Neutrophil (primary cell): Measurements from ENCODE around the gene TRIL.
A peak's percentile ranks its signal among the peaks of the same experiment; 100 is the strongest.

Source experiments
- H3K27ac ChIP-seq: fragments of 200-600 bp; sonication (generic); 2 replicates; pipeline ENCODE4 v1.5.1; 2016; ENCODE audit warnings: mild to moderate bottlenecking, moderate library complexity
- H3K27me3 ChIP-seq: fragments of 200-600 bp; sonication (generic); 2 replicates; pipeline ENCODE4 v1.6.0; 2016; ENCODE audit warnings: mild to moderate bottlenecking
- H3K36me3 ChIP-seq: fragments of 200-600 bp; sonication (generic); 2 replicates; pipeline ENCODE4 v1.5.1; 2017
- H3K4me1 ChIP-seq, 2 experiments: fragments of 200-600 bp in 1 of 2; sonication (generic) in 1 of 2; 1 replicate in 1 of 2; 2 replicates in 1 of 2; pipeline versions ENCODE4 v1.5.1 to v1.6.1; 2013 to 2016; ENCODE audit warnings: low read depth in 1 of 2, low read length in 1 of 2, mild to moderate bottlenecking in 1 of 2, moderate library complexity in 1 of 2; ENCODE audit not compliant: control insufficient read depth in 1 of 2, insufficient read depth in 1 of 2
- H3K4me3 ChIP-seq, 2 experiments: fragments of 200-600 bp in 1 of 2; sonication (generic) in 1 of 2; 1 replicate in 1 of 2; 2 replicates in 1 of 2; pipeline ENCODE4 v1.5.1; 2013 to 2016; ENCODE audit warnings: low read depth in 1 of 2, low read length in 1 of 2, mild to moderate bottlenecking in 1 of 2, moderate library complexity in 1 of 2
- H3K9me3 ChIP-seq: fragments of 200-600 bp; sonication (generic); 2 replicates; pipeline ENCODE4 v1.5.1; 2016
- TF ChIP-seq, protein P1 (sequence below): fragments of 200-600 bp; sonication (generic); IDR thresholded peaks from 2 replicates; pipeline ENCODE4 v1.5.1; 2016; ENCODE audit warnings: antibody characterized with exemption

The TRIL gene

DNA sequence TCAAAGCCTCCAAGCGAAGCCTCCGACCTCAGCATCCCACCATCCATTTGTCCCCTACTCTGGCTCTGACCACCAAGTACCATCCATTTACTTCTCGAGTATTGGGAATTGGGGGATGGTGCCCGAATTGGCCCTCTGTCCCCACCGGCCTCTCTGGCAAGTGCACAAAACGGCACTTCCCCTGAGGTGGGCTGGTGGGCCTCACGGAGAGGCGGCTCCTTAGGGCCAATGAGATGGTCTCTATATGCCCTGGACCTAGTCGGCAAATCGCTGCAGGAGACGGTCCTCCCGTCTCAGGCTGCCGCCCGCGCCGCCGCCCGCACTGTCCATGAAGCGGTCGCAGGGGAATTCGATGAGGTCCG is 2.8 kb downstream of the TRIL start:
- no peaks in the 10 kb centered on the region for H3K9me3 ChIP-seq
- H3K36me3 ChIP-seq = no peaks in the 10 kb centered on the region
- peaks cover 77% of the 10 kb centered on the region for H3K27me3 ChIP-seq
- no peak overlapping the region for H3K27ac ChIP-seq
- H3K4me1 ChIP-seq = peaks cover 43 to 62% of the 10 kb centered on the region in 2 experiments
- TF ChIP-seq, protein P1, sequence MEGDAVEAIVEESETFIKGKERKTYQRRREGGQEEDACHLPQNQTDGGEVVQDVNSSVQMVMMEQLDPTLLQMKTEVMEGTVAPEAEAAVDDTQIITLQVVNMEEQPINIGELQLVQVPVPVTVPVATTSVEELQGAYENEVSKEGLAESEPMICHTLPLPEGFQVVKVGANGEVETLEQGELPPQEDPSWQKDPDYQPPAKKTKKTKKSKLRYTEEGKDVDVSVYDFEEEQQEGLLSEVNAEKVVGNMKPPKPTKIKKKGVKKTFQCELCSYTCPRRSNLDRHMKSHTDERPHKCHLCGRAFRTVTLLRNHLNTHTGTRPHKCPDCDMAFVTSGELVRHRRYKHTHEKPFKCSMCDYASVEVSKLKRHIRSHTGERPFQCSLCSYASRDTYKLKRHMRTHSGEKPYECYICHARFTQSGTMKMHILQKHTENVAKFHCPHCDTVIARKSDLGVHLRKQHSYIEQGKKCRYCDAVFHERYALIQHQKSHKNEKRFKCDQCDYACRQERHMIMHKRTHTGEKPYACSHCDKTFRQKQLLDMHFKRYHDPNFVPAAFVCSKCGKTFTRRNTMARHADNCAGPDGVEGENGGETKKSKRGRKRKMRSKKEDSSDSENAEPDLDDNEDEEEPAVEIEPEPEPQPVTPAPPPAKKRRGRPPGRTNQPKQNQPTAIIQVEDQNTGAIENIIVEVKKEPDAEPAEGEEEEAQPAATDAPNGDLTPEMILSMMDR = no peak
- peak overlapping the region; percentile 45 to 65 for H3K4me3 ChIP-seq

DNA sequence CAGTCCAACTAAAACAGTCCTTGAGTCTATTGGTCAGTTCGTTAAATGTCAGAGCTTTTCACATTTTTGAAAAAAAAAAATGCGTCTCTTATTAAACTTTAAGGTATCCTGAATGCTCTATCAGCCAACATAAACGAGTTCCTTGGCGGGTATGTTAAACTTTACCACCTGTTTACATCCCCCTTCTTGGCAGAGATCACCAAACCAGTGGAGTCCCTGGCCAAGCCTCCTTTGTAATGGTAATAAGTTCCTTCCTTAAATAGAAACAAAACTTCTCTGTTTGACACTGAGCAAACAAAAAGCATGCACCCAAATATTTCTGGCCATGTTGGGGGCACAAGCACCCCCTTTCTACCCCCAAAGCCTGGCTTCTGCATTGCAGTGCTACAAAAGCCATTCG is 3.2 kb downstream of the TRIL start:
- H3K36me3 ChIP-seq = no peaks in the 10 kb centered on the region
- peaks cover 43 to 65% of the 10 kb centered on the region in 2 experiments for H3K4me1 ChIP-seq
- peak overlapping the region in 1 of 2 experiments; percentile 65 for H3K4me3 ChIP-seq
- peaks cover 73% of the 10 kb centered on the region for H3K27me3 ChIP-seq
- TF ChIP-seq, protein P1 = no peak
- H3K27ac ChIP-seq = no peak overlapping the region
- H3K9me3 ChIP-seq = no peaks in the 10 kb centered on the region

- peaks cover 68% of the 10 kb centered on the region for H3K27me3 ChIP-seq
- TF ChIP-seq, protein P1 = no peak
- no peaks in the 10 kb centered on the region for H3K9me3 ChIP-seq
- no peak overlapping the region for H3K27ac ChIP-seq
- H3K36me3 ChIP-seq = no peaks in the 10 kb centered on the region
- no peak overlapping the region for H3K4me3 ChIP-seq
- peaks cover 43 to 65% of the 10 kb centered on the region in 2 experiments for H3K4me1 ChIP-seq
Measured at GRCh38 chr7:28954471-28954870, 3.7 kb downstream of the TRIL start.

GRCh38 chr7:28953633-28954032 is 4.5 kb downstream of the TRIL start:
- Histone ChIP-seq H3K27ac (no peak overlapping the region), H3K27me3 (peaks cover 60% of the 10 kb centered on the region), H3K36me3 (no peaks in the 10 kb centered on the region), H3K4me3 (no peak overlapping the region), H3K9me3 (no peaks in the 10 kb centered on the region), H3K4me1 (peaks cover 43 to 65% of the 10 kb centered on the region in 2 experiments)
- TF ChIP-seq, protein P1 = no peak

- TF ChIP-seq, protein P1 = no peak
- no peak overlapping the region for H3K4me3 ChIP-seq
- peaks cover 0 to under 1% of the 10 kb centered on the region in 2 experiments for H3K4me1 ChIP-seq
- no peaks in the 10 kb centered on the region for H3K9me3 ChIP-seq
- H3K27me3 ChIP-seq = peaks cover 18% of the 10 kb centered on the region
- H3K36me3 ChIP-seq = no peaks in the 10 kb centered on the region
- no peak overlapping the region for H3K27ac ChIP-seq
Measured at GRCh38 chr7:28942168-28942567, 16.0 kb downstream of the TRIL start.

DNA sequence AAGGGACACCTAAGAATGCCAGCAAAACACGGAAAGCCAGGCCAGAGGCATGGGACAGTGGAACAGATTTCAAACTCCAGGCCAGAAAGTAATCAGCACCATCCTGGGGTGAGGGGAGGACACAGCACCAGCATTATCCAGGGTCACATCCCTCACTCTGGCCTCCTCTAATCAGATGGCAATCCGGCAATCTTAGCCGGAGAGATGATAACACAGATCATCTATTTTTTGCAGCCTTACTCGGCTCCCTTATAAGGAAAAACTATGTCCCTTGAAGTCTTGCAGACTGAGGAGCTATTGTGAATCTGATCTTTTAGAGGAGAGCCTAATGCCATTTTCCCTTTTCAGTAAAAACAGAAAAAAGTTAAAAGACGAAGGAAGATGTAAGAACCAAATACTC is 16.5 kb downstream of the TRIL start:
- peaks cover 18% of the 10 kb centered on the region for H3K27me3 ChIP-seq
- no peak overlapping the region for H3K27ac ChIP-seq
- H3K36me3 ChIP-seq = no peaks in the 10 kb centered on the region
- H3K9me3 ChIP-seq = no peaks in the 10 kb centered on the region
- TF ChIP-seq, protein P1 = no peak
- peaks cover 0 to 3% of the 10 kb centered on the region in 2 experiments for H3K4me1 ChIP-seq
- H3K4me3 ChIP-seq = no peak overlapping the region
